Measurements from ENCODE around the gene MAP3K6. TPM values are rescaled to one million over a fixed set of nuclear protein-coding genes. Genes with fewer than 3 reads are reported as not detected.
A peak's percentile ranks its signal among the peaks of the same experiment; 100 is the strongest.

Gene MAP3K6
- total and polyA plus RNA-seq, 2 of the 13 experiments (the other 11 are each of a cell fraction or from before 2014, with no cell fraction given), result 2.7 to 3.2 TPM

- TF ChIP-seq, protein P1, sequence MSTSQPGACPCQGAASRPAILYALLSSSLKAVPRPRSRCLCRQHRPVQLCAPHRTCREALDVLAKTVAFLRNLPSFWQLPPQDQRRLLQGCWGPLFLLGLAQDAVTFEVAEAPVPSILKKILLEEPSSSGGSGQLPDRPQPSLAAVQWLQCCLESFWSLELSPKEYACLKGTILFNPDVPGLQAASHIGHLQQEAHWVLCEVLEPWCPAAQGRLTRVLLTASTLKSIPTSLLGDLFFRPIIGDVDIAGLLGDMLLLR (CRISPR knock-in tag; IDR thresholded peaks at IDR 0.05), result no peak
- TF ChIP-seq ZNF326 (CRISPR knock-in tag; IDR thresholded peaks at IDR 0.05; ENCODE audit: borderline replicate concordance) (no peak), YEATS4 (CRISPR knock-in tag; IDR thresholded peaks at IDR 0.05; ENCODE audit: borderline replicate concordance) (no peak), HIC2 (CRISPR knock-in tag; IDR thresholded peaks at IDR 0.05; ENCODE audit: low read depth) (peak; percentile 16), ZBTB21 (CRISPR knock-in tag; IDR thresholded peaks at IDR 0.05) (no peak), TGIF2 (CRISPR knock-in tag; IDR thresholded peaks at IDR 0.05) (no peak), SRY (CRISPR knock-in tag; IDR thresholded peaks at IDR 0.05) (no peak), SAP130 (CRISPR knock-in tag; IDR thresholded peaks at IDR 0.05; ENCODE audit: low read depth) (peak; percentile 81), KLF11 (CRISPR knock-in tag; IDR thresholded peaks at IDR 0.05) (0 out of 2 replicates have a peak, but pooled peaks have one; percentile 72), ZFYVE20 (CRISPR knock-in tag; IDR thresholded peaks at IDR 0.05; ENCODE audit: borderline replicate concordance, low read depth) (no peak), MIXL1 (CRISPR knock-in tag; IDR thresholded peaks at IDR 0.05) (no peak), JDP2 (CRISPR knock-in tag; IDR thresholded peaks at IDR 0.05; ENCODE audit: borderline replicate concordance) (no peak), HOXA3 (CRISPR knock-in tag; IDR thresholded peaks at IDR 0.05) (peak; percentile 55; the same call in 1 of the 2 replicates), DZIP1 (CRISPR knock-in tag; IDR thresholded peaks at IDR 0.05) (no peak), GTF2F1 (IDR thresholded peaks at IDR 0.05; ENCODE audit: low read length) (no peak), ZFP36L2 (CRISPR knock-in tag; IDR thresholded peaks at IDR 0.05) (no peak), FOXP1 (IDR thresholded peaks at IDR 0.05) (no peak), FOXP1 (CRISPR knock-in tag; IDR thresholded peaks at IDR 0.05) (no peak)
- TF ChIP-seq, protein P2, sequence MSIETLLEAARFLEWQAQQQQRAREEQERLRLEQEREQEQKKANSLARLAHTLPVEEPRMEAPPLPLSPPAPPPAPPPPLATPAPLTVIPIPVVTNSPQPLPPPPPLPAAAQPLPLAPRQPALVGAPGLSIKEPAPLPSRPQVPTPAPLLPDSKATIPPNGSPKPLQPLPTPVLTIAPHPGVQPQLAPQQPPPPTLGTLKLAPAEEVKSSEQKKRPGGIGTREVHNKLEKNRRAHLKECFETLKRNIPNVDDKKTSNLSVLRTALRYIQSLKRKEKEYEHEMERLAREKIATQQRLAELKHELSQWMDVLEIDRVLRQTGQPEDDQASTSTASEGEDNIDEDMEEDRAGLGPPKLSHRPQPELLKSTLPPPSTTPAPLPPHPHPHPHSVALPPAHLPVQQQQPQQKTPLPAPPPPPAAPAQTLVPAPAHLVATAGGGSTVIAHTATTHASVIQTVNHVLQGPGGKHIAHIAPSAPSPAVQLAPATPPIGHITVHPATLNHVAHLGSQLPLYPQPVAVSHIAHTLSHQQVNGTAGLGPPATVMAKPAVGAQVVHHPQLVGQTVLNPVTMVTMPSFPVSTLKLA (IDR thresholded peaks at IDR 0.05), result peak; percentile 80
- TF ChIP-seq, protein P3, sequence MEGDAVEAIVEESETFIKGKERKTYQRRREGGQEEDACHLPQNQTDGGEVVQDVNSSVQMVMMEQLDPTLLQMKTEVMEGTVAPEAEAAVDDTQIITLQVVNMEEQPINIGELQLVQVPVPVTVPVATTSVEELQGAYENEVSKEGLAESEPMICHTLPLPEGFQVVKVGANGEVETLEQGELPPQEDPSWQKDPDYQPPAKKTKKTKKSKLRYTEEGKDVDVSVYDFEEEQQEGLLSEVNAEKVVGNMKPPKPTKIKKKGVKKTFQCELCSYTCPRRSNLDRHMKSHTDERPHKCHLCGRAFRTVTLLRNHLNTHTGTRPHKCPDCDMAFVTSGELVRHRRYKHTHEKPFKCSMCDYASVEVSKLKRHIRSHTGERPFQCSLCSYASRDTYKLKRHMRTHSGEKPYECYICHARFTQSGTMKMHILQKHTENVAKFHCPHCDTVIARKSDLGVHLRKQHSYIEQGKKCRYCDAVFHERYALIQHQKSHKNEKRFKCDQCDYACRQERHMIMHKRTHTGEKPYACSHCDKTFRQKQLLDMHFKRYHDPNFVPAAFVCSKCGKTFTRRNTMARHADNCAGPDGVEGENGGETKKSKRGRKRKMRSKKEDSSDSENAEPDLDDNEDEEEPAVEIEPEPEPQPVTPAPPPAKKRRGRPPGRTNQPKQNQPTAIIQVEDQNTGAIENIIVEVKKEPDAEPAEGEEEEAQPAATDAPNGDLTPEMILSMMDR (CRISPR knock-in tag; IDR thresholded peaks at IDR 0.05), result no peak; the same call in 1 of the 2 replicates
Measured at GRCh38 chr1:27341525-27342252, 25.1 kb downstream of the MAP3K6 start, which contains the start of gene SYTL1 (continued).
